Ascending aorta (tissue), 2 donors: Measurements from ENCODE around the gene ABAT. TPM values are rescaled to one million over a fixed set of nuclear protein-coding genes. Genes with fewer than 3 reads are reported as not detected.

Experiments used
- DNase-seq, 2 donors: peaks; one replicate each; pipeline ENCODE4 v3.0.0-alpha.2; 2019; ENCODE audit warnings: low spot score in 2 of 2
- H3K27ac ChIP-seq, 2 donors: fragments of 200-600 bp; sonication (generic); one replicate each; pipeline ENCODE4 v1.5.1; 2016 to 2017; ENCODE audit warnings: mild to moderate bottlenecking in 1 of 2
- H3K27me3 ChIP-seq: fragments of 200-600 bp; sonication (generic); one replicate; pipeline ENCODE4 v1.5.1; 2017
- H3K36me3 ChIP-seq, 2 donors: fragments of 200-600 bp; sonication (generic); one replicate each; pipeline ENCODE4 v1.5.1; 2016
- H3K4me1 ChIP-seq, 2 donors: fragments of 200-600 bp; sonication (generic); one replicate each; pipeline ENCODE4 v1.5.1; 2016 to 2017; ENCODE audit warnings: mild to moderate bottlenecking in 1 of 2
- H3K4me3 ChIP-seq, 2 donors: fragments of 200-600 bp; sonication (generic); one replicate each; pipeline ENCODE4 v1.5.1; 2016 to 2017; ENCODE audit warnings: mild to moderate bottlenecking in 1 of 2
- H3K9me3 ChIP-seq, 2 donors: fragments of 200-600 bp; sonication (generic); one replicate each; pipeline ENCODE4 v1.5.1; 2016
- intact Hi-C: fragments of 100-400 bp; cut with DNase I; formaldehyde crosslinking; loops from one replicate; pipeline ENCODE4 v1.15.1; 2023
- total RNA-seq: library from RNA; depleted of rRNA; stranded (reverse); fragments of >200 nt; gene quantifications from one replicate; pipeline ENCODE4 v1.1.0, GENCODE V29; 2016
- TF ChIP-seq, protein P1 (sequence below), 3 experiments: fragments of 200-600 bp in 2 of 3; fragments of 450-650 bp in 1 of 3; sonication (generic) in 2 of 3; IDR thresholded peaks; one replicate each; pipeline ENCODE4 v1.5.1; 2016 to 2019; ENCODE audit warnings: antibody characterized with exemption in 3 of 3, mild to moderate bottlenecking in 1 of 3, moderate library complexity in 1 of 3

The ABAT gene
- total RNA-seq, 1 donor from 2014 or later = 1.8 TPM

DNA sequence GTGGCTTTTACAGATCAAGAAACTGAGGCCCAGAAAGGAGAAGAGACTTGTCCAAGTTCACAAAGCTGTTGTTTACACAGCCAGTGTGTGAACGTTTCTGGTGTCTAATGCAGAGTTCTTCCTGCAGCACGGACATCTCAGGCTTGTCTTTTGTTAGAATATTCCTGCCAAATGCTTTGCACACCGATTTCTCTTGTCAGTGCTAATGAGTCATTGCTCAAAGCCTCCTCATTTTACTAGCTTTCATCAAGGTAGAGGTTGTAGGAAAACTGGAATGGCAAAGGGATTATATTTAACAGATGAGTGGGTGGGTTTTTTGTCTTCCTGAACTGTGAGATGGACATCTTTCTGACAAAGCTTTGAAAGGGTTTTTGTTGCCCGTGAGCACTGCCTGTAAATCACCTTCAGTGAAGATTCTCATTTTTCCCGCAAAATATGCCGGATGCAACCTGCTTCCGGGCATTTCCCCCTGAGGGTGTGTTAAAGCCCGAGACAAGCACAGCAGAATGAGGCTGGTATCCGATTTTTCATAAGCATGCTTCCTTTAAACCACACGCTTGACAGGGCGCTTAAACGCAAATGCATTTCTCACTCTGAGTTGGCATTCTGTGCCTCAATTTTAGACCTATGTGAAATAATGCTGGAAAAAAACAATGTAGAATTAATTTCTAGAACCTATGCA is 137.9 kb downstream of the ABAT start:
- H3K36me3 ChIP-seq = peaks cover 90 to 92% of the 10 kb centered on the region in 2 donors
- intact Hi-C loops = no loop called here
- no peaks in the 10 kb centered on the region for H3K9me3 ChIP-seq
- DNase-seq = no peak
- H3K4me1 ChIP-seq = no peaks in the 10 kb centered on the region
- H3K27ac ChIP-seq = no peak overlapping the region
- no peak overlapping the region for H3K4me3 ChIP-seq
- no peaks in the 10 kb centered on the region for H3K27me3 ChIP-seq
- TF ChIP-seq, protein P1, sequence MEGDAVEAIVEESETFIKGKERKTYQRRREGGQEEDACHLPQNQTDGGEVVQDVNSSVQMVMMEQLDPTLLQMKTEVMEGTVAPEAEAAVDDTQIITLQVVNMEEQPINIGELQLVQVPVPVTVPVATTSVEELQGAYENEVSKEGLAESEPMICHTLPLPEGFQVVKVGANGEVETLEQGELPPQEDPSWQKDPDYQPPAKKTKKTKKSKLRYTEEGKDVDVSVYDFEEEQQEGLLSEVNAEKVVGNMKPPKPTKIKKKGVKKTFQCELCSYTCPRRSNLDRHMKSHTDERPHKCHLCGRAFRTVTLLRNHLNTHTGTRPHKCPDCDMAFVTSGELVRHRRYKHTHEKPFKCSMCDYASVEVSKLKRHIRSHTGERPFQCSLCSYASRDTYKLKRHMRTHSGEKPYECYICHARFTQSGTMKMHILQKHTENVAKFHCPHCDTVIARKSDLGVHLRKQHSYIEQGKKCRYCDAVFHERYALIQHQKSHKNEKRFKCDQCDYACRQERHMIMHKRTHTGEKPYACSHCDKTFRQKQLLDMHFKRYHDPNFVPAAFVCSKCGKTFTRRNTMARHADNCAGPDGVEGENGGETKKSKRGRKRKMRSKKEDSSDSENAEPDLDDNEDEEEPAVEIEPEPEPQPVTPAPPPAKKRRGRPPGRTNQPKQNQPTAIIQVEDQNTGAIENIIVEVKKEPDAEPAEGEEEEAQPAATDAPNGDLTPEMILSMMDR (IDR thresholded peaks at IDR 0.05) = no peak

- H3K27ac ChIP-seq = no peak overlapping the region
- no peaks in the 10 kb centered on the region for H3K4me1 ChIP-seq
- H3K27me3 ChIP-seq = no peaks in the 10 kb centered on the region
- TF ChIP-seq, protein P1 (IDR thresholded peaks at IDR 0.05) = no peak
- H3K4me3 ChIP-seq = no peak overlapping the region
- intact Hi-C loops = no loop called here
- no peak for DNase-seq
- H3K9me3 ChIP-seq = no peaks in the 10 kb centered on the region
- H3K36me3 ChIP-seq = peaks cover 81 to 87% of the 10 kb centered on the region in 2 donors
These were observed 139.8 kb downstream of the ABAT start for GRCh38 chr16:8814095-8814806.

DNA sequence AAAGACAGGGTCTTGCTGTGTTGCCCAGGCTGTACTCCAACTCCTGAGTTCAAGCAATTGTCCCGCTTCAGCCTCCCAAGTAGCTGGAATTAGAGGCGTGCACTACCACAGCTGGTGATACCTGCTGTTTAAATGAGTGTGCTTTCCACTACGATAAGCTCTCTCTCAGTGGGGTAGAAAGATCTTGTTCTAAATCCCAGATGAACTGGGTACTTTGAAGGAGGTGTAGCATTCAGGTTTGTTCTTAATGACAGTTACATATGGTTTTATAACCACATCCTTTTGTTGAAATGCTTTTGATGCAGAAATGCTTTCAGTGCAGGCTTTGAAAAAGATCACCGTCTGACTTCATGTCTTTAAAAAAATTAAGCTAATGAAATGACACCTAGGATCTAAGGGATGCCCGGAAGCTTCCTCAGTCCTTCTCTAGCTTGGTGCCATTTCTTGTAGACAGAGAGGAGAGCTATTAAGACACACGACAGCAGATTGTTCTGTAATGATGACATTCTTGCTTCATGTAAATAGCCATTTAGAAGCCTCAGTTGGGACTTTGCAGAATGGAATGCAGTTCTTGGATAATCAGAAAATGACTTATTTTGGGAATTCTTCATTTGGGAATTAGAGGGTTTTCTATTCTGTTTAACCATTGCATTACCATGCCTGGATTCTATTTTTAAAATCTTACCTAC is 142.7 kb downstream of the ABAT start:
- DNase-seq = no peak
- TF ChIP-seq, protein P1 (IDR thresholded peaks at IDR 0.05) = no peak
- Histone ChIP-seq H3K4me3 (no peak overlapping the region), H3K4me1 (no peaks in the 10 kb centered on the region), H3K27me3 (no peaks in the 10 kb centered on the region), H3K27ac (no peak overlapping the region), H3K36me3 (peaks cover 69 to 80% of the 10 kb centered on the region in 2 donors), H3K9me3 (no peaks in the 10 kb centered on the region)
- intact Hi-C loops = no loop called here

DNA sequence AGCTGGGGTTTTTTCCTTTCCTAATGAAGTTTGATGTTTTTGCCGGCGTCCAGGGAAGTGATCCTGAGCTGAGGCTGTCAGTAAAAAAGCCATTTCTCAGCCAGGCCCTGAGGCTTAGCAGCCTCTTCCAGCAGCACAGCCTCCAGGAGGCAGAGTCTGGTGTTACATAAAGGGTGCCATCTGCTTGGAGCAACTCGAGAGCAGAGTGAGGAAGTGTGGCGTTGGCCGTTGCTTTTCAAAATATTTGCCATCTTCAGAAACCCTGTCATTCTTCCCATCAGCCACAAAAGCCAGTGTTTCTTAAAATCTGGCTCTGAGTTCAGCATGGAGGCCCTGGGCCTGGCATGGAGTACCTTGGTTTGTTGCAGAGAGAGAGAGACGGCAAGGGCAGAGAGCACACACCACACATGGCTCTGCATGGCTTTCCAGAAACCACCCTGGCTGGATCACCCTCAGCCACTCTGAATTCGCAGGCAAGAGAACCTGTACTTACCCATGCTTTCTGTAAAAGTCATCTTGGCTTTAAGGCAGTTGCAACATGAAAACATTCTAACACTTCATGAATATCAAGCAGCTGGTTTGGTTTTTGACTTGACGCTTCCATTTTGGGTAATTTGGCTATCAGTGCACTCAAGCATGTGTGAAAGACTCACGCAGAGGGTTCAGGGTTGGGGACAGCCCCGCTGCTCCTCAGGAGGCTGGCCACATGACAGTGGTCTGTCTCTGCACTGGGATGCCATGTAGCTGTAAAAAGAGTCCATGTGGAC is 144.3 kb downstream of the ABAT start:
- intact Hi-C loops = no loop called here

More for the DNA sequence above, 144.3 kb downstream of the ABAT start:
- peaks cover 54 to 64% of the 10 kb centered on the region in 2 donors for H3K36me3 ChIP-seq
- TF ChIP-seq, protein P1 (IDR thresholded peaks at IDR 0.05) = no peak
- no peaks in the 10 kb centered on the region for H3K4me1 ChIP-seq
- no peaks in the 10 kb centered on the region for H3K27me3 ChIP-seq
- no peaks in the 10 kb centered on the region for H3K9me3 ChIP-seq
- no peak for DNase-seq
- no peak overlapping the region for H3K4me3 ChIP-seq
- H3K27ac ChIP-seq = no peak overlapping the region
